Activated CD4-positive, alpha-beta memory T cell treated with anti-CD3 and anti-CD28 coated beads for 36 hours (primary cell): ENCODE measurements around the gene METTL6. TPM values are rescaled to one million over a fixed set of nuclear protein-coding genes. Genes with fewer than 3 reads are reported as not detected.

Source experiments
- CTCF ChIA-PET: fragments of 350-600 bp; sonication (Branson Sonifier 250); formaldehyde crosslinking; loops from one replicate; lab custom pipeline; 2021; ENCODE audit warnings: antibody characterized with exemption, inconsistent platforms; lab: Charles Lee
- POLR2A ChIA-PET: fragments of 350-600 bp; sonication (Branson Sonifier 250); formaldehyde crosslinking; loops from one replicate; lab custom pipeline; 2021; ENCODE audit warnings: antibody characterized with exemption; lab: Charles Lee
- DNase-seq: peaks from one replicate; pipeline ENCODE4 v3.0.0-alpha.2; 2020
- H3K27ac Mint-ChIP-seq: one replicate; pipeline ENCODE4 v1.8.0; 2021; ENCODE audit warnings: mixed read lengths
- H3K27me3 Mint-ChIP-seq: one replicate; pipeline ENCODE4 v1.8.0; 2021; ENCODE audit warnings: mixed read lengths
- H3K36me3 Mint-ChIP-seq: one replicate; pipeline ENCODE4 v1.8.0; 2021; ENCODE audit warnings: mixed read lengths
- H3K4me1 Mint-ChIP-seq: one replicate; pipeline ENCODE4 v1.8.0; 2021; ENCODE audit warnings: low read depth, mixed read lengths
- H3K4me3 Mint-ChIP-seq: one replicate; pipeline ENCODE4 v1.8.0; 2021; ENCODE audit warnings: mild to moderate bottlenecking, mixed read lengths
- H3K9me3 Mint-ChIP-seq: one replicate; pipeline ENCODE4 v1.8.0; 2021; ENCODE audit warnings: mixed read lengths
- intact Hi-C: fragments of 100-400 bp; cut with micrococcal nuclease; formaldehyde crosslinking; loops from one replicate; pipeline ENCODE4 v1.15.1; 2023
- total RNA-seq, 2 experiments: library from RNA; stranded (reverse); gene quantifications; one replicate each; pipeline ENCODE4 v1.2.3, GENCODE V29; 2021

METTL6 gene, protein sequence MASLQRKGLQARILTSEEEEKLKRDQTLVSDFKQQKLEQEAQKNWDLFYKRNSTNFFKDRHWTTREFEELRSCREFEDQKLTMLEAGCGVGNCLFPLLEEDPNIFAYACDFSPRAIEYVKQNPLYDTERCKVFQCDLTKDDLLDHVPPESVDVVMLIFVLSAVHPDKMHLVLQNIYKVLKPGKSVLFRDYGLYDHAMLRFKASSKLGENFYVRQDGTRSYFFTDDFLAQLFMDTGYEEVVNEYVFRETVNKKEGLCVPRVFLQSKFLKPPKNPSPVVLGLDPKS
- total RNA-seq: 10 to 100 TPM; 17.3 to 17.8 TPM

DNA sequence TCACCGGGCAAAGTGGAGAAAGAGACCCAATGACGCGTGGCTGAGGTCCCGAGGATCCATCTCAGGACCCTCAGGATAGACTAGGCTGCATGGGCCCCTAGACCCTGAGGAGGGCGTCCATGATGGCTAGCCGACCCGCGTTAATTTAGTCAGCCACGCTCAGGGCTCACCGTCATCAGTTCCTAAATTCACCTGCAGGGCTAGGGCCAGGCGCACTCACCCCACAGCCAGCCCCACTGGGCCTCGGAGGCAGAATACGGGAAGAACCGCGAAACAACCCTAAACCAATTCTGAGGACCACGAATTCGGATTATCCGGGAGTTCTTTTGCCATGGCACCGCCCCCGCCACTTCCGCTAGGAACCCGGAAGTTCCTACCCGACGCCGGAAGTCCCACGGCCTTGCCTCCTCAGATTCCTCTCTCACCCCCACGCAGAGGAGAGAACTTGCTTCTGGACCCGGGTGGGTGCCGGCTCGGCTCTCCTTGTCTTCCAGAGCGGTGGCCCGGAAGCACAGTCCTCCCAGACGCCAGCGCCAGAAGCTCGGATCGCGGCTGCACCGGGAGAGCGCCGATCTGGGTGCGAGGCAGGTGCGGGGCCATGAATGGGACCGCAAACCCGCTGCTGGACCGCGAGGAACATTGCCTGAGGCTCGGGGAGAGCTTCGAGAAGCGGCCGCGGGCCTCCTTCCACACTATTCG, at the start of gene METTL6, which contains the start of gene EAF1:
Gene METTL6, minus strand, starts transcription at position 363 of the 699 bp plus-strand sequence. CDS start 1,033 bp downstream, outside the sequence.
Gene EAF1, plus strand, starts transcription at position 417 of the 699 bp plus-strand sequence. Its CDS starts 182 bp downstream, at position 599.
- Mint-ChIP-seq H3K4me1 (peaks cover 53% of the 10 kb centered on the region), H3K4me3 (peak within 1 kb of the TSS; percentile 94), H3K9me3 (no peaks in the 10 kb centered on the region), H3K27ac (peak within 1 kb of the TSS; percentile 82), H3K36me3 (peaks cover 29% of the 10 kb centered on the region), H3K27me3 (no peaks in the 10 kb centered on the region)
- intact Hi-C loops: loop anchor here (5.0 kb wide), 3 partner anchors 75 to 220 kb away; partner anchors contain the start of gene CAPN7
- CTCF ChIA-PET: interaction anchor here (0.6 to 1.8 kb wide), 6 partner anchors 22 to 386 kb away, joined by 3 to 6 read pairs (median 3); no protein-coding TSS in a partner anchor
- peak; percentile 92 for DNase-seq
- POLR2A ChIA-PET: interaction anchor here (0.6 kb wide), 1 partner anchor 166 kb away, joined by 4 read pairs; no protein-coding TSS in a partner anchor

DNA sequence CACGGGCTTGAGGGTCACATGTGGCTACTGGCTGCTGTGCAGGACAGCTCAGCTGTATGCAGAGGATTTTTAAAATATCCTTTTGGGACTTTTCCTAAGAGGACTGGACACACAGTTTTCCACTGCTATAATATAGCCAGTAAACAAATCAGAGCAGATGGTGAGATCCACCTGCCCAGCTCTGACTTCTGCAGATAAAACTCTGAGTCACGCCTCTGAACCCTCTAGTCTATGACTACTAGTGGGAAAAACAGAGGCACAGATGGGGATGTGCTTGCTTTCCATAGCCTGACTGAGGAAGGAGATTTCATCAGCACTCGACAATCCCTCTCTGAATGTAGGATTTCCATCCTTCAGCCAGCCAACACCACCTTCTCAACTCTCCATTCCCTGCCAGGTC, 49.0 kb upstream of the METTL6 start:
- ChIA-PET POLR2A (no interaction called here), CTCF (interaction anchor here (0.6 kb wide), 1 partner anchor 56 kb away, joined by 3 read pairs; no protein-coding TSS in a partner anchor)
- Mint-ChIP-seq H3K36me3 (no peaks in the 10 kb centered on the region), H3K9me3 (no peaks in the 10 kb centered on the region), H3K27me3 (no peaks in the 10 kb centered on the region), H3K4me3 (no peak overlapping the region), H3K27ac (no peak overlapping the region), H3K4me1 (no peaks in the 10 kb centered on the region)
- DNase-seq: no peak
- intact Hi-C loops: no loop called here

DNA sequence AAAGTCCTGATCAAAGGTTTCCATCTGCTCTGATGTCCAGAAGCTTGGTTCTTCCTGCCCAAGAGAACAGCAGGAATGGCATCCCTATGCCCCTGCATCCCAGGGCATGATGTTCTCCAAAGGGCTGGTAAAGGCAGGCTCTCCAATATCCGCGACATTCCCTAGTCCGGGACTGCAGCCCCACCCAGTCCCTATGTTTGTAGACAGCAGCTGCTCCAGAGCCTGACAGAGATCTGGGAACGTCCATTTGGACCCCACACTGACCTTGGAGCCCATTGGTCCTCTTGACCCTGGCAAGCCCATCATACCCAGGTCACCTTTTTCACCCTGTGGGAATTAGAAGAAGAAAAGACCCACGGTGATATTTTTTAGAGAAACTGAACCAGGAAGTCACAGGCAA, 47.8 kb upstream of the METTL6 start:
- POLR2A ChIA-PET: no interaction called here
- Mint-ChIP-seq H3K36me3 (no peaks in the 10 kb centered on the region), H3K9me3 (no peaks in the 10 kb centered on the region)

DNA sequence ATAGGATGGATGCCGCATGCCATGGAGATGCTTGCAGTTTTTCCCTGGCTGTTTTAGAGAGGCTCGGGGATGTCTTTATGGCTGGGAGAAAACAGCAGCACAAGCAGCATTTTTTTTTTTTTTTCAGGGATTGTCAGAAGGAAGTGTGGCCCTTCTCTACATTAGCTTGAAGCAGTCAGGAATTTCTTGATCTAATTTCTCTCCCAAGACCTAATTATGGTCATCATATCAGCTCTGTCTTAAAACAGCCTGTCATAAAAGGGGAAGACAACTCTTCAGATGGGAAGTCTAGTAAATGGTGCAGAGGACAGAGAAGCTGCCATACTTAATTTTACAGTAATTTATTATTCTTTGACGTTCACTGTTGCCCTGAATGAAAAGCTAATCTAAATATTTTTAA, 44.5 kb upstream of the METTL6 start:
- ChIA-PET CTCF (no interaction called here), POLR2A (no interaction called here)
- Mint-ChIP-seq H3K4me3 (no peak overlapping the region), H3K27me3 (no peaks in the 10 kb centered on the region), H3K4me1 (no peaks in the 10 kb centered on the region), H3K27ac (no peak overlapping the region), H3K9me3 (no peaks in the 10 kb centered on the region), H3K36me3 (no peaks in the 10 kb centered on the region)
- no peak for DNase-seq
- intact Hi-C loops: no loop called here

More for the DNA sequence above, 47.8 kb upstream of the METTL6 start:
- intact Hi-C loops: no loop called here
- Mint-ChIP-seq H3K4me1 (no peaks in the 10 kb centered on the region), H3K27me3 (no peaks in the 10 kb centered on the region), H3K27ac (no peak overlapping the region), H3K4me3 (no peak overlapping the region)
- DNase-seq: no peak
- CTCF ChIA-PET: no interaction called here

DNA sequence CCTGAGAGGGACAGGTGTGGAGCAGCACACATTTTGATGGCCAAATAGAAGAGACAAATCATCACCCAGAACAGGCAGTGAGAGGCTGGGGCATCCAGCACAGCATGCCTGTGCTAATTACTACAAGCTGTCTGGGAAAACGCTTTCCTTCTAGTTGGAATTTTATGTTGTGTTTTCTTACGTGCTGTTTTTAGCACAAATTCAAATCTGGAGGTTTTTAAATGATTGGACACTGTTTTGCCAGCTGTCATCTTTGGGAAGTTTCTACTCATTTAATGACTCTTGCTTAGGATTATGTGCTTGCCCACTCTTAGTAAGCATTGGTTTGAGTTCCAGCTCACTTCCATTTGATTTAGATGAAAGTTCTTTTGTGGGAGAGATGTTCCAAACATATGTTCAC, 43.5 kb upstream of the METTL6 start:
- H3K27me3 Mint-ChIP-seq: no peaks in the 10 kb centered on the region
- no peak overlapping the region for H3K27ac Mint-ChIP-seq
- H3K4me1 Mint-ChIP-seq: no peaks in the 10 kb centered on the region
- intact Hi-C loops: no loop called here
- H3K4me3 Mint-ChIP-seq: no peak overlapping the region
- no peaks in the 10 kb centered on the region for H3K9me3 Mint-ChIP-seq
- DNase-seq: no peak
- ChIA-PET CTCF (no interaction called here), POLR2A (no interaction called here)
- H3K36me3 Mint-ChIP-seq: no peaks in the 10 kb centered on the region

DNA sequence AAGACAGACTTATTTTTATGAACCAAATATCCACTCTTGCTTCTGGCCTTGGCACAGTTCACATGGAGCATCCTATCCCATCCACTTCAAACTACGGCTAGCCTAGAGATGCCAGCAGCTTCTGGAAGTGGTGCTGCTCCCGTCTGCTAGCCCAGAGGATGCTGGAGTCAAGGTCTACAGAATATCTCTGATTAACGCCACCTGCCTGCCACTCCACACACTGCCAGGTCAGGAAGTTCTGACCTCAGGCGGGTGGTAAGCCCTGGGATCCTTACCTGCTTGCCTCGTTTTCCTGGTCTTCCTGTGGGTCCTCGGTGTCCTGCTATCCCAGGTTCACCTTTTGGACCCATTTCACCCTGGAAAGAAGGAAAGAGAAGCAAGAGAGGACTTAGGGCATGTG, 42.9 kb upstream of the METTL6 start:
- Mint-ChIP-seq H3K4me3 (no peak overlapping the region), H3K4me1 (no peaks in the 10 kb centered on the region), H3K9me3 (no peaks in the 10 kb centered on the region), H3K36me3 (no peaks in the 10 kb centered on the region), H3K27me3 (no peaks in the 10 kb centered on the region), H3K27ac (no peak overlapping the region)
- intact Hi-C loops: no loop called here
- no peak for DNase-seq
- ChIA-PET CTCF (no interaction called here), POLR2A (no interaction called here)

GRCh38 chr3:15467227-15468181, 40.2 kb upstream of the METTL6 start:
- Mint-ChIP-seq H3K4me3 (no peak overlapping the region), H3K9me3 (no peaks in the 10 kb centered on the region), H3K4me1 (peaks cover 5% of the 10 kb centered on the region), H3K27ac (no peak overlapping the region), H3K27me3 (no peaks in the 10 kb centered on the region), H3K36me3 (no peaks in the 10 kb centered on the region)
- ChIA-PET POLR2A (interaction anchor here (1.3 kb wide), 1 partner anchor 14 kb away, joined by 3 read pairs; no protein-coding TSS in a partner anchor), CTCF (interaction anchor here (1.0 kb wide), 1 partner anchor 68 kb away, joined by 3 read pairs; no protein-coding TSS in a partner anchor)
- DNase-seq: no peak
- intact Hi-C loops: no loop called here

DNA sequence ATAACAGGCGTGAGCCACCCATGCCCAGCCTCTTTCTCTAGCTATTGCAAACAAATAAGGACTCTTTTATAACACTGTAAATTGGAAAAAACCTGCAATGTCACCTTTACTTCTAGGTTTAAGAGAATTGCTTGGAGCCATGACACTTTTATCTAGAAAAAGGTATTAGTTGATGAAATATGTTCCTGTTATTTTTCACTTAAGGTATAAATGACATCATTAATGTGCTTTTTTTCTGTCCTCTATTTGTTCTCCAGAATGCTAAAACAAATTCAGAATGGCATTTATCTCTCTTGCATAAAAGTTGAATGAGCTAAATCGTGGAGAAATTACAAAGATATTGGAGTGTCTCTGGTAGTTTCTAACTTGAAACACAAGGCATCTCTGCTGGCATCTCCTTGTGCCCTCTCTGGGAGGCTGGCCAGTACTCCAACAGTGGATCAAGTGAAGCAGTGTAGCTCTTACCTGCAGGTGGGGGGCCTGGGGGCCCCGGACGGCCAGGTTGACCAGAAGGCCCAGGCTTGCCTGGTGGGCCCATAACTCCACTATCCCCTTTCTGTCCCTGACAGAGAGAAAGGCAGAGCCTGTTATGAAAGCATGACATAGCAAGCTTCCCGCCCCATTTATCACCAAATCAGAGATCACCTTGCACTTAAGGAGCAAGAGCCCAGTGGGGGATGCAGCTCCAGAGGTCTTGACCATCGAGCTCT, 38.7 kb upstream of the METTL6 start:
- Mint-ChIP-seq H3K36me3 (no peaks in the 10 kb centered on the region), H3K4me1 (peaks cover 15% of the 10 kb centered on the region), H3K27ac (no peak overlapping the region), H3K9me3 (no peaks in the 10 kb centered on the region), H3K4me3 (no peak overlapping the region), H3K27me3 (no peaks in the 10 kb centered on the region)
- POLR2A ChIA-PET: no interaction called here
- intact Hi-C loops: no loop called here
- CTCF ChIA-PET: interaction anchor here (0.8 kb wide), 1 partner anchor 198 kb away, joined by 3 read pairs; no protein-coding TSS in a partner anchor
- DNase-seq: no peak

GRCh38 chr3:15462451-15462850, 35.1 kb upstream of the METTL6 start:
- CTCF ChIA-PET: no interaction called here
- H3K27me3 Mint-ChIP-seq: no peaks in the 10 kb centered on the region
- no peaks in the 10 kb centered on the region for H3K36me3 Mint-ChIP-seq
- POLR2A ChIA-PET: no interaction called here
- no peak overlapping the region for H3K27ac Mint-ChIP-seq
- no peaks in the 10 kb centered on the region for H3K9me3 Mint-ChIP-seq
- intact Hi-C loops: no loop called here
- no peak overlapping the region for H3K4me3 Mint-ChIP-seq
- DNase-seq: peak; percentile 22
- H3K4me1 Mint-ChIP-seq: peaks cover 21% of the 10 kb centered on the region

GRCh38 chr3:15460891-15461531, 33.7 kb upstream of the METTL6 start:
- intact Hi-C loops: no loop called here
- Mint-ChIP-seq H3K4me3 (no peak overlapping the region), H3K4me1 (peaks cover 21% of the 10 kb centered on the region), H3K9me3 (no peaks in the 10 kb centered on the region), H3K27me3 (no peaks in the 10 kb centered on the region), H3K36me3 (no peaks in the 10 kb centered on the region), H3K27ac (no peak overlapping the region)
- peak; percentile 20 for DNase-seq
- ChIA-PET POLR2A (no interaction called here), CTCF (interaction anchor here (0.9 kb wide), 1 partner anchor 95 kb away, joined by 3 read pairs; no protein-coding TSS in a partner anchor)
